Neuronal stem cell (in vitro differentiated cells): ENCODE results near the gene PLK3.

Source experiments
- DNase-seq: peaks from one replicate; pipeline ENCODE4 v3.0.0-alpha.2; 2013; ENCODE audit warnings: low spot score
- H2AFZ ChIP-seq: one replicate; pipeline ENCODE4 v1.6.1; 2013; ENCODE audit warnings: mild to moderate bottlenecking, low read length, inconsistent platforms
- H2AK5ac ChIP-seq: 2 replicates; pipeline ENCODE4 v1.6.1; 2013; ENCODE audit warnings: low read depth, mild to moderate bottlenecking, inconsistent platforms, low read length, moderate library complexity, mixed read lengths
- H2BK120ac ChIP-seq: 2 replicates; pipeline ENCODE4 v1.6.1; 2013; ENCODE audit warnings: low read depth, mild to moderate bottlenecking, inconsistent platforms, low read length, moderate library complexity, mixed read lengths
- H2BK12ac ChIP-seq: one replicate; pipeline ENCODE4 v1.6.1; 2013; ENCODE audit warnings: low read length, inconsistent platforms
- H2BK15ac ChIP-seq: 2 replicates; pipeline ENCODE4 v1.6.1; 2013; ENCODE audit warnings: mild to moderate bottlenecking, low read length, inconsistent platforms, mixed read lengths
- H2BK5ac ChIP-seq: one replicate; pipeline ENCODE4 v1.6.1; 2013; ENCODE audit warnings: inconsistent platforms, mild to moderate bottlenecking, low read length, moderate library complexity
- H3K14ac ChIP-seq: one replicate; pipeline ENCODE4 v1.6.1; 2013; ENCODE audit warnings: low read length, inconsistent platforms
- H3K18ac ChIP-seq: 2 replicates; pipeline ENCODE4 v1.6.1; 2013; ENCODE audit warnings: low read length, inconsistent platforms
- H3K23ac ChIP-seq: 2 replicates; pipeline ENCODE4 v1.6.1; 2013; ENCODE audit warnings: low read depth, mild to moderate bottlenecking, mixed read lengths, low read length, inconsistent platforms; ENCODE audit not compliant: poor library complexity
- H3K27ac ChIP-seq: replicated peaks from 3 replicates; pipeline ENCODE4 v1.5.1; 2013; ENCODE audit warnings: low read length, inconsistent platforms
- H3K27me3 ChIP-seq, 3 experiments: 2 replicates each; pipeline ENCODE4 v1.6.1; 2013; ENCODE audit warnings: low read length in 3 of 3, mild to moderate bottlenecking in 2 of 3, inconsistent platforms in 1 of 3, low read depth in 1 of 3, mixed read lengths in 1 of 3, moderate library complexity in 1 of 3; ENCODE audit not compliant: control insufficient read depth in 3 of 3, insufficient read depth in 3 of 3
- H3K36me3 ChIP-seq, 2 donors: replicated peaks in 1 of 2; 2 replicates each; pipeline ENCODE4 v1.6.1; 2013; ENCODE audit warnings: low read length in 2 of 2; ENCODE audit not compliant: control insufficient read depth in 2 of 2, insufficient read depth in 2 of 2
- H3K4ac ChIP-seq: 2 replicates; pipeline ENCODE4 v1.6.1; 2013; ENCODE audit warnings: inconsistent platforms, mild to moderate bottlenecking, low read length, moderate library complexity
- H3K4me1 ChIP-seq, 2 donors: 1 replicate in 1 of 2; 2 replicates in 1 of 2; pipeline ENCODE4 v1.6.1; 2013; ENCODE audit warnings: low read length in 2 of 2, low read depth in 1 of 2; ENCODE audit not compliant: control insufficient read depth in 2 of 2, insufficient read depth in 1 of 2
- H3K4me2 ChIP-seq: one replicate; pipeline ENCODE4 v1.6.1; 2013; ENCODE audit warnings: mild to moderate bottlenecking, low read length, inconsistent platforms; ENCODE audit not compliant: insufficient read depth, poor library complexity, severe bottlenecking
- H3K4me3 ChIP-seq, 2 donors: 2 replicates each; pipeline ENCODE4 v1.5.1; 2013; ENCODE audit warnings: low read length in 2 of 2, mild to moderate bottlenecking in 2 of 2, inconsistent platforms in 1 of 2, moderate library complexity in 1 of 2
- H3K79me1 ChIP-seq: one replicate; pipeline ENCODE4 v1.6.1; 2013; ENCODE audit warnings: low read depth, mild to moderate bottlenecking, inconsistent platforms, low read length, moderate library complexity
- H3K9ac ChIP-seq: one replicate; pipeline ENCODE4 v1.6.1; 2013; ENCODE audit warnings: mild to moderate bottlenecking, low read depth, low read length, inconsistent platforms; ENCODE audit not compliant: poor library complexity
- H3K9me3 ChIP-seq, 2 donors: replicated peaks in 1 of 2; 2 replicates each; pipeline versions ENCODE3 to v1.6.1; 2013; ENCODE audit warnings: low read length in 2 of 2, mild to moderate bottlenecking in 2 of 2, inconsistent platforms in 1 of 2, low read depth in 1 of 2, mixed read lengths in 1 of 2, moderate library complexity in 1 of 2; ENCODE audit not compliant: control insufficient read depth in 2 of 2, insufficient read depth in 1 of 2
- H4K8ac ChIP-seq: one replicate; pipeline ENCODE4 v1.6.1; 2013; ENCODE audit warnings: low read depth, mild to moderate bottlenecking, inconsistent platforms, low read length, moderate library complexity
- H4K91ac ChIP-seq: one replicate; pipeline ENCODE4 v1.6.1; 2013; ENCODE audit warnings: low read length, low read depth, mild to moderate bottlenecking, inconsistent platforms; ENCODE audit not compliant: poor library complexity
- WGBS, 2 donors: extraction: QIAGEN DNeasy Blood & Tissue Kit; methylation state at CpG; one replicate each; pipeline ENCODE4 v1.1.7; 2013; ENCODE audit warnings: missing lambda C conversion rate in 2 of 2, mixed read lengths in 1 of 2; ENCODE audit not compliant: insufficient read length in 2 of 2, insufficient replicate concordance in 1 of 2; ENCODE audit errors: extremely low coverage in 2 of 2; 5-methylcytosine and 5-hydroxymethylcytosine counted together

PLK3 gene

DNA sequence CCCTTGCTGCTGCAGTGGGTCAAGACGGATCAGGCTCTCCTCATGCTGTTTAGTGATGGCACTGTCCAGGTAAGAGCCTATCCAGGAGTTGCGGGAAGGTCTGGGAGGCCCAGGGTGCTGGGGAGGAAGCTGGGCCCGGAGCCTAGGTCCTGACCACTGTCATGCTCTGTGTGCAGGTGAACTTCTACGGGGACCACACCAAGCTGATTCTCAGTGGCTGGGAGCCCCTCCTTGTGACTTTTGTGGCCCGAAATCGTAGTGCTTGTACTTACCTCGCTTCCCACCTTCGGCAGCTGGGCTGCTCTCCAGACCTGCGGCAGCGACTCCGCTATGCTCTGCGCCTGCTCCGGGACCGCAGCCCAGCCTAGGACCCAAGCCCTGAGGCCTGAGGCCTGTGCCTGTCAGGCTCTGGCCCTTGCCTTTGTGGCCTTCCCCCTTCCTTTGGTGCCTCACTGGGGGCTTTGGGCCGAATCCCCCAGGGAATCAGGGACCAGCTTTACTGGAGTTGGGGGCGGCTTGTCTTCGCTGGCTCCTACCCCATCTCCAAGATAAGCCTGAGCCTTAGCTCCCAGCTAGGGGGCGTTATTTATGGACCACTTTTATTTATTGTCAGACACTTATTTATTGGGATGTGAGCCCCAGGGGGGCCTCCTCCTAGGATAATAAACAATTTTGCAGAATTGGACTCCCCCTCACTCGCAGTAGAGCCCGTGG, 5.3 kb downstream of the PLK3 start:
- Histone ChIP-seq H2AFZ (no peak overlapping the region), H2BK120ac (no peak overlapping the region), H4K8ac (no peak overlapping the region), H3K4me1 (peaks cover 48 to 53% of the 10 kb centered on the region in 2 donors), H3K9me3 (no peaks in the 10 kb centered on the region), H3K4me2 (no peak overlapping the region), H3K9ac (no peak overlapping the region), H3K23ac (no peak overlapping the region), H3K14ac (no peak overlapping the region), H3K27ac (no peak overlapping the region), H2BK5ac (peak overlapping the region; percentile 31), H3K36me3 (peaks cover 22 to 41% of the 10 kb centered on the region in 2 donors), H3K4me3 (no peak overlapping the region), H3K18ac (peak overlapping the region; percentile 39), H3K79me1 (peaks cover 5% of the 10 kb centered on the region), H4K91ac (no peak overlapping the region), H2BK15ac (no peak overlapping the region), H3K27me3 (no peaks in the 10 kb centered on the region), H3K4ac (no peak overlapping the region), H2AK5ac (no peak overlapping the region), H2BK12ac (peak overlapping the region; percentile 14)
- no peak for DNase-seq
- WGBS, 2 donors = no CpG with 5 or more reads among the region's 20 CpGs

DNA sequence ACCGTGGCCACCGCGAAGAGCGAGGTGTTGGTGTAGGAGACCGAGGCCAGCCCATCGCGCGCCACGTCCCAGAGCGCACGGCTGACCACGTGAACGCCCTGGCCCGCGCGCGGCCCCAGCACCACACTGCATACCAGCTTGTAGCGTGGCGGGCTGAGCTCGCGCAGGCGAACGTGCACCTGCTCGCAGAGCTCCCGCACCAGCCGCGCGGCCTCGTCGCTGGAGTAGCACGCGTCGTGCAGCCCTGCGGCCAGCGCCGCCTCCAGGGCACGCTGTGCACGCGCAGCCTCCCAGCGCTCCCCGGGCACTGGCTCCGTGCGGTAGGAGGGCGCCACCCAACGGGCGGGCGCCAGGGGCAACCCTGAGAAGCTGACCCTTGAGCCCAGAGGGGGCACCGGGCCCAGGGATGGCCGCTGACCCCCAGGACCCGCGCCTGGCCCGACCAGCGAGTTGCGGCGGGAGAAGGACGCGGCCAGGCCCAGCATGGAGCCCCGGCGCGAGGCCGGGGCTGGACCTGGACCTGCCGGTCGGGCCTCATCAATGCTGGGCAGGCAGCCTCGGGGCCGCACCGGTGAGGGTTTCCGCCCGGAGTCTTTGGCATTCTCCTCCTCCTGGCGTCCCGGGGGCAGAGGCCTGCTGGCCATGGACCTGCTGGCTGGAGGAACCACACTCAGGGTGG, 6.0 kb downstream of the PLK3 start:
- peaks cover 45 to 51% of the 10 kb centered on the region in 2 donors for H3K4me1 ChIP-seq
- peaks cover 22 to 41% of the 10 kb centered on the region in 2 donors for H3K36me3 ChIP-seq
- H3K4me2 ChIP-seq = no peak overlapping the region
- H3K4me3 ChIP-seq = no peak overlapping the region
- no peak overlapping the region for H3K14ac ChIP-seq
- H4K91ac ChIP-seq = peak overlapping the region; percentile 7
- H3K9me3 ChIP-seq = no peaks in the 10 kb centered on the region
- H2BK15ac ChIP-seq = peak overlapping the region; percentile 13
- H2AFZ ChIP-seq = no peak overlapping the region
- no peak overlapping the region for H3K27ac ChIP-seq
- peak overlapping the region; percentile 36 for H3K9ac ChIP-seq
- H3K4ac ChIP-seq = no peak overlapping the region
- DNase-seq = no peak
- peak overlapping the region; percentile 9 for H2AK5ac ChIP-seq
- H2BK12ac ChIP-seq = peak overlapping the region; percentile 92
- no peak overlapping the region for H4K8ac ChIP-seq
- no CpG with 5 or more reads among the region's 70 CpGs for WGBS, 2 donors
- H3K23ac ChIP-seq = peak overlapping the region; percentile 40
- no peaks in the 10 kb centered on the region for H3K27me3 ChIP-seq
- H2BK5ac ChIP-seq = peak overlapping the region; percentile 31
- peak overlapping the region; percentile 73 for H3K18ac ChIP-seq
- H2BK120ac ChIP-seq = no peak overlapping the region
- H3K79me1 ChIP-seq = peaks cover 2% of the 10 kb centered on the region

DNA sequence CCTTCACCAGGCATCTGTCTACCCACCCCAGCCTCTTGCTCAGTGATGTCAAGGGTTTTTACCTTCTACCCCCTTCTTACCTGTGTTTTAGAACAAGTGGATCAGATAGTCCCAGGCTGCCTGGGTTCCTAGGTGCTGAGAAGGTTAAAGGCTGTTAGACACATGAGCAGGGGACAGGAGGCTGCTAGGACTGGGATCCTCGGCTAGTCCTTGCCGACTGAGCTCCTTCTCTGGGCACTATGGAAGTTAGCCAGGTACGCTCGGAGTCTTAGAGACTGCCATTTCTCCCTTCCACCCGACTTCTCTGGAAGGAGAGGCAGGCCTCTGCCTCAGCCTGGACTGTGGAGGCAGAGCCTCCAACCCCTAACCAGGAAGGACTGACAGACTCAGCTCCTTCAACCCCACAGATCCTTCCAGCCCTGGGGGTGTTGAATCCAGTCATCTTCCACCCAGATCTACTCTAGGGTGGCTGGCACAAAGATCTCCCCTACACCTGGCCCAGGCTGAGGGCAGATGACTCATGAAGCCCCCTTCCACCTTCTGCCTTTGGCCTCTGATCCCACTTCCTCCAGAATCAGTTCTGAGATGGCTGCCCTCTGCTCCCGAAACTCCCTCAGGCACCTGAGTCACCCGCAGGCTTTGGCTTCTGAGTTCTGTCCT, 6.7 kb downstream of the PLK3 start, which contains the start of gene DYNLT4:
DYNLT4 (minus strand) TSS at position 648 of the 660 bp plus-strand sequence. CDS start 683 bp downstream, outside the sequence.
- Histone ChIP-seq H3K4me3 (peak within 1 kb of the TSS in 1 of 2 donors; percentile 47), H3K4me1 (peaks cover 40 to 54% of the 10 kb centered on the region in 2 donors)

More for the DNA sequence above, 6.7 kb downstream of the PLK3 start, which contains the start of gene DYNLT4:
- no peak within 1 kb of the TSS for H3K9ac ChIP-seq
- no peak within 1 kb of the TSS for H4K8ac ChIP-seq
- H4K91ac ChIP-seq = peak within 1 kb of the TSS; percentile 41
- peak within 1 kb of the TSS; percentile 58 for H2BK120ac ChIP-seq
- peak within 1 kb of the TSS; percentile 53 for H2BK12ac ChIP-seq
- H2BK15ac ChIP-seq = peak within 1 kb of the TSS; percentile 26
- peaks cover 22 to 41% of the 10 kb centered on the region in 2 donors for H3K36me3 ChIP-seq
- peak within 1 kb of the TSS; percentile 93 for H3K27ac ChIP-seq
- H3K27me3 ChIP-seq = no peaks in the 10 kb centered on the region
- DNase-seq = no peak
- H2AK5ac ChIP-seq = peak within 1 kb of the TSS; percentile 96
- H3K9me3 ChIP-seq = no peaks in the 10 kb centered on the region
- H2AFZ ChIP-seq = peak within 1 kb of the TSS; percentile 78
- H3K4me2 ChIP-seq = peak within 1 kb of the TSS; percentile 64
- H3K23ac ChIP-seq = peak within 1 kb of the TSS; percentile 45
- H3K79me1 ChIP-seq = peaks cover 2% of the 10 kb centered on the region
- H2BK5ac ChIP-seq = peak within 1 kb of the TSS; percentile 88
- no CpG with 5 or more reads among the region's 7 CpGs for WGBS, 2 donors
- H3K14ac ChIP-seq = no peak within 1 kb of the TSS
- H3K4ac ChIP-seq = peak within 1 kb of the TSS; percentile 97
- H3K18ac ChIP-seq = peak within 1 kb of the TSS; percentile 98
